Fibroblast of villous mesenchyme (primary cell): Measurements from ENCODE around the gene SLC16A6. TPM values are rescaled to one million over a fixed set of nuclear protein-coding genes. Genes with fewer than 3 reads are reported as not detected.
A peak's percentile ranks its signal among the peaks of the same experiment; 100 is the strongest.
"Not testable (repeated sequence)": the region's sequence is repeated elsewhere in the genome, so short reads cannot be mapped to it uniquely, and the experiment has no call there.

Experiments
- DNase-seq: peaks from one replicate; pipeline ENCODE4 v3.0.0-alpha.2; 2010; ENCODE audit warnings: low read depth
- H3K4me3 ChIP-seq: 2 replicates; pipeline ENCODE4 v1.5.1; 2011; ENCODE audit warnings: low read depth, mild to moderate bottlenecking, low read length
- CTCF ChIP-seq: IDR thresholded peaks from 2 replicates; pipeline ENCODE4 v1.5.1; 2012; ENCODE audit warnings: low read depth, mild to moderate bottlenecking, low read length; ENCODE audit not compliant: insufficient read depth
- total RNA-seq: library from RNA; depleted of rRNA; stranded (reverse); fragments of >200 nt; gene quantifications from 2 replicates; pipeline ENCODE4 v1.2.3, GENCODE V29; 2012

Gene SLC16A6
- total RNA-seq, 1 donor: 2.2 TPM

GRCh38 chr17:68314916-68315535 is 24.1 kb upstream of the SLC16A6 start:
- no peak for DNase-seq

GRCh38 chr17:68310152-68310551 is 19.2 kb upstream of the SLC16A6 start:
- no peak overlapping the region for H3K4me3 ChIP-seq
- DNase-seq: peak; percentile 43
- TF ChIP-seq CTCF: no peak

More at GRCh38 chr17:68314916-68315535, 24.1 kb upstream of the SLC16A6 start:
- H3K4me3 ChIP-seq: no peak overlapping the region
- no peak for TF ChIP-seq CTCF

- not testable (repeated sequence) for DNase-seq, H3K4me3 ChIP-seq
Observed at GRCh38 chr17:68309066-68309670, 18.2 kb upstream of the SLC16A6 start.

- DNase-seq, H3K4me3 ChIP-seq: not testable (repeated sequence)
Observed at GRCh38 chr17:68308486-68308885, 17.6 kb upstream of the SLC16A6 start.

- no peak overlapping the region for H3K4me3 ChIP-seq
- TF ChIP-seq CTCF: no peak
- DNase-seq: no peak
Observed at GRCh38 chr17:68307443-68307842, 16.5 kb upstream of the SLC16A6 start.

- TF ChIP-seq CTCF: no peak
- DNase-seq: no peak
- H3K4me3 ChIP-seq: no peak overlapping the region
Observed at GRCh38 chr17:68306819-68307218, 15.9 kb upstream of the SLC16A6 start.

GRCh38 chr17:68305142-68305541 is 14.2 kb upstream of the SLC16A6 start:
- DNase-seq: peak; percentile 60
- H3K4me3 ChIP-seq: no peak overlapping the region
- TF ChIP-seq CTCF: no peak

- TF ChIP-seq CTCF: no peak
- DNase-seq: no peak
- no peak overlapping the region for H3K4me3 ChIP-seq
Observed at GRCh38 chr17:68304706-68305105, 13.8 kb upstream of the SLC16A6 start.
